GM12872 (cell line): Measurements from ENCODE around the gene TNNI3.

Experiments
- TF ChIP-seq, protein P1 (sequence below): IDR thresholded peaks from 3 replicates; pipeline ENCODE4 v1.5.1; 2011; ENCODE audit warnings: low read depth, mild to moderate bottlenecking, low read length, moderate library complexity; ENCODE audit not compliant: insufficient read depth

The TNNI3 gene

DNA sequence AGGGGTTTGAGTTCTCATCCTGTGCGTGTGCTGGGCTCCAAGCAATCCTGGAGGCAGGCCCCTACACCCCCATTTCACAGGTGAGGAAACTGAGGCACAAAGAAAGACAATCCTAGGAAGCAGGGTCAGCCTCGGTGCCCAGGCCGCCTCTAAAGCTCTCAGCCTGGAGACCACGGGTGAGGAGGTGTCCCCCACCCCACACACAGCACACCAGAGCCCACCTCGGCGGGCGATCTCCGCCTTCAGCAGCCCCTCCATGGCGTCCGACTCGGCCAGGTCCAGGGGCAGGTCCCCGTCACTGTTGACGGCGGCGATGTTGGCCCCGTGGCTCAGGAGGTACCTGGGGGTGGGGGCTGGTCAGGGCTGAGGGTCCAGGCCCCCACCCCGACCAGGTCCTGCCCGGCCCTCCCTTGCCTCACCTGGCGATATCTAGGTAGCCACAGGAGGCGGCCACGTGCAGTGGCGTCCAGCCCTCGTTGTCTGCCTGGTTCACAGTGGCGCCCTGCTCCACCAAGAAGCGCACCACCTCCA, 45.2 kb downstream of the TNNI3 start:
- TF ChIP-seq, protein P1, sequence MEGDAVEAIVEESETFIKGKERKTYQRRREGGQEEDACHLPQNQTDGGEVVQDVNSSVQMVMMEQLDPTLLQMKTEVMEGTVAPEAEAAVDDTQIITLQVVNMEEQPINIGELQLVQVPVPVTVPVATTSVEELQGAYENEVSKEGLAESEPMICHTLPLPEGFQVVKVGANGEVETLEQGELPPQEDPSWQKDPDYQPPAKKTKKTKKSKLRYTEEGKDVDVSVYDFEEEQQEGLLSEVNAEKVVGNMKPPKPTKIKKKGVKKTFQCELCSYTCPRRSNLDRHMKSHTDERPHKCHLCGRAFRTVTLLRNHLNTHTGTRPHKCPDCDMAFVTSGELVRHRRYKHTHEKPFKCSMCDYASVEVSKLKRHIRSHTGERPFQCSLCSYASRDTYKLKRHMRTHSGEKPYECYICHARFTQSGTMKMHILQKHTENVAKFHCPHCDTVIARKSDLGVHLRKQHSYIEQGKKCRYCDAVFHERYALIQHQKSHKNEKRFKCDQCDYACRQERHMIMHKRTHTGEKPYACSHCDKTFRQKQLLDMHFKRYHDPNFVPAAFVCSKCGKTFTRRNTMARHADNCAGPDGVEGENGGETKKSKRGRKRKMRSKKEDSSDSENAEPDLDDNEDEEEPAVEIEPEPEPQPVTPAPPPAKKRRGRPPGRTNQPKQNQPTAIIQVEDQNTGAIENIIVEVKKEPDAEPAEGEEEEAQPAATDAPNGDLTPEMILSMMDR, result no peak

DNA sequence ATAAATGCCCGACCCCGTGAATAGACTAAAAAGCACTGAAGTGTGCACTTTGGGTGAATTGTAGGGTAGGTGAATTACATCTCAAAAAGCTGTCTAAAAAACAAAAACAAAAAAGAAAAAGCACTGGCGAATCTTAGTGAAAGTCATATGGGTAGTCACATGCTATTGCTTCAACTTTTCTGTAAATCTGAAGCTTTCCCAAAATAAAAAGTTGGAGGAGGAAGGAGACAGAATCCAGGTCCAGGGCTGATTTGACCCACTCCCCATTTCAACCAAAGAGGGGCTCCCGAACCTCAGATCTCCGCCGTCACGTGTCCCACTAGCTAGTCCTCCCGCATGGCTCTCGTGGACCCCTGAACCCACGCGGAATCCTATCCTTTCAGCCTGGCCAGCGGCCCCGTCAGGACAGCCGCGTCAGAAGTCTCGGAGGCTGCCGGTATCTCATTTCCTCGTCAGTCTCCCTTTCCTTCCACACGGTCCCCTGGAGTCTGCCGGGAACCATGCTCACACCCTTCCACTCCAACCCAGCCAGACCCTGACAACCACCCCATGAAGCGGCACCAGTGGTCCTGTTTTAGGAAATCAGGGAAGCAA, 46.2 kb downstream of the TNNI3 start:
- TF ChIP-seq, protein P1, result no peak

DNA sequence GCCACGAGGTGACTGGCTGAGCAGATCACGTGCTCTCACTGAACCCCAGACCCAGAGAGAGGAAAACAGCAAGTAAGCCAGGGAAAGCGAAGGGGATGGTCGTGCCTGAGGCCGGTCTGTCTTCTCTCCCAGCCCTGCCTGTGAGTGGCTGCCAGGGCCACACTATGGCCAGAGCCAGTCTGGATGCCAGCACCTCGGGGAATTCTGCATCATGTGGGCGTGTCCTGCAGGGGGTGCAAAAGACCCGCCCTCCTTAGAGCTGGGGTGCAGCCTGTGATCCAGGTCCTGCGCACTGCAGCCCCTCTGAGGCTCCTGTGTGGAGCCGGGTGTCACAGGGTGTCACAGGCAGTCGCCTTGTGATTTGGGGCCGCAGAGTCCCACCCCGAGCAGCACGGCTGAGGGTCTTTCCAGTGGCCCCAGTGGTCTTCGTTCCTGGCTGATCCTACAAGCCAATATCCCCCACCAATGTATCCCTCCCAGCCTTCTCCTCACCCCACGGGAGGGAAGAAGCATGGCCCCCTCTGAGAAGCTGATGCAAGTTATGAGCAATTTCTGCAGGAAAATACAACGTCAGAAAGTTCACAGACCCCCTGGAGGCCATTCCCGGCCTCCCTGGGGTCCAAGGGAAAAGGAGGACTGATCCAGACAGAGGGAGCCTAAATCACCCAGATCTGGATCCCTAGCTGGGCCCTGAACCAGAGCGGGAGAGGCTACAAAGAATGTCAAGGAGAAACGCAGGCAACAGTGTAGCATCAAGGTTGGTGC, 47.8 kb downstream of the TNNI3 start:
- TF ChIP-seq, protein P1, result no peak

DNA sequence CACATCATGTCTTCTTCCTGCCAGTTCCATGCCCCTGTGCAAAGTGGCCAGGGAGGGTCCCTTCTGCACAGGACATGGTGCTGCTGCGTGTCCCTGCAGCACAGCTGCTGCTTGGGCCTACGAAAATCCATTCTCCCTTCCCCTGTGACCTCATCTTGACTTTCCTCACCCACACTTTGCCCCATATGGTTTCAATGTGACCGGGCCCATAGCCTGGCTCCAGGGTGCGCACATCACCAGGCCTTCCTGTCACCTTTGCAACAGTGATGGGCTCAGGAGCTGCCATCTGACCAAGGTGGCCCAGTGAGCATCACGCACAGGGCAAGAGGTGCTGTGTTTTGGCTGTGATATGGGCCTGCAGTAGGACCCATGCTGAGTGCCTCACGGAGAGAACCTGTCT, 50.9 kb downstream of the TNNI3 start:
- TF ChIP-seq, protein P1, result no peak

DNA sequence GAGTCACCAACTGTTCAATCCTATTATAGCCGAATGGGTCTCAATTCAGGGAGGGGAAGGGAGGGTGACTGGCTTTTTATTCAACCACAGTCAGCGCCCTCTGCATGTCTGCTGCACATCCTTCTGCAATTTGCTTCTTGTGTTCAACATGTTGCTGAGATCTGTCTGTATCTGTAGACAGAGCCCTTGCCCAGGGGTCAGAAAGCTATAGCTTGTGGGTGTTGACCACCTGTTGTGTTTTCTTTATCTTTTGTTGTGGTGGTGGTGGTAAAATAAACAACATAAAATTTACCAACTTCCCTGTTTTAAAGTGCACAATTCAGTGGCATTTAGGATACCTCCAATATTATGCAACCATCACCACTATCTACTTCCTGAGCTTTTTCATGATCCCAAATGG, 52.3 kb downstream of the TNNI3 start:
- TF ChIP-seq, protein P1, result no peak

DNA sequence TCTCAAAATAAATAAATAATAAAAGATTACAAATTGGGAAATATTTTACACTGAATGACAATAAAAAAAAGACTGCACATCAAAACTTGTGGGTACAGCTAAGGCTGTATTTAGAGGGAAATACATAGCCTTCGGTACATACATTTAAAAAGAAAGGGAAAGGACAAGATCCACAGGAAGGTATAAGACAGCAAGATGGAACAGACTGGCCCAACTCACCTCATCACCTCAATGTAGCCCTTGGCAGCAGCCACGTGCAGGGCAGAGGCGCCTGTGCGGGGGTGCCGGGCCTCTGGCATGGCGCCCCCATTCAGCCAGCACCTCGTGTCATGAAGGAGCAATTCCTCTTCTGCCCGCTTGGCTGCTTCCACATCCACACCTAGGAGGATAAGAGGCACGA, 54.3 kb downstream of the TNNI3 start:
- TF ChIP-seq, protein P1, result no peak
